ENCODE data around the gene PLXDC1.

DNA sequence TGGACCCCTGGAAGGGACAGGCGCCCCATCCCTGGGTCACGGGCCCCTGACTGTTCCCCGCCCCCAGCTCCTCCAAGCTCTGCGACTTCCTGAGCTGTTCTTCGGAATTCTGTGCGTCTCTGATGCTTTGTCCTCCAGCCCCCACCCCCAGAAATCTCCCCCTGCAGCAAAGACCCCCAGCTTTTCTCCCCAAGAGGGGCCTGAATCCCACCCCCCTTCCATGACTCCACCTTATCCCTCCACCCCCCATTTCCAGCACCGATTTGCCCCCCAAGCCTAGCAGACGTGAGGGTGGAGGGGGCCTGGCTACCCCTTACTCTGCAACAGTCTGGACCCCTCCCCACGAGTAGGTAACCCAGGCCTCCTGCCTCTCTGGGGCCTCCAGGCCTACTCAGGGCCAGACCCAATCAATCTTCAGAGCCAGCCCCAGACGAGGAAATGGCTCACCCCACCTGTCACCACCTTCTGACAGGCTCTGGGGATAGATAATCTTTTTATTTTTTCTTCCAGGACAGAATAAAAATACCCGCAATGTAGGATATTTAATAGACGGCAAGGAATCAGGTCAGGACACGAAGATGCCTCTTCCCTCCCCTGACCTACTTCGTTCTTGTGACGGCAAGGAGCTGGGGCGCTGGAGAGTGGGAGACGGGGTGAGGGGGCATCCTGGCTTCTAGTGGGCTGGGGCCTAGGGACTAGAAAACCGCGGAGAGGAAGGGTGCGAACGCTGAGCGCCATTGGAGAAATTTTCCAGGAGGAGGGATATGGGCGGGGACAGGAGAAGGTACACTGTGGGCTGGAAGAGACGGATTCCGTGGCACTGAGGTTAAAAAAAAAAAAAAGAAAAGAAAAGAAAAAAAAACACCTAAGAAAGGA lies 744 bp upstream of the PLXDC1 start:
- no peak for TF ChIP-seq CTCF (IDR thresholded peaks at IDR 0.05; ENCODE audit: insufficient read depth, low read length)
- TF ChIP-seq SPI1 (IDR thresholded peaks at IDR 0.05; ENCODE audit: borderline replicate concordance, low read depth), result no peak
- TF ChIP-seq POLR2AphosphoS5 (IDR thresholded peaks at IDR 0.05; ENCODE audit: low read depth), result no peak
- TF ChIP-seq, protein P1, sequence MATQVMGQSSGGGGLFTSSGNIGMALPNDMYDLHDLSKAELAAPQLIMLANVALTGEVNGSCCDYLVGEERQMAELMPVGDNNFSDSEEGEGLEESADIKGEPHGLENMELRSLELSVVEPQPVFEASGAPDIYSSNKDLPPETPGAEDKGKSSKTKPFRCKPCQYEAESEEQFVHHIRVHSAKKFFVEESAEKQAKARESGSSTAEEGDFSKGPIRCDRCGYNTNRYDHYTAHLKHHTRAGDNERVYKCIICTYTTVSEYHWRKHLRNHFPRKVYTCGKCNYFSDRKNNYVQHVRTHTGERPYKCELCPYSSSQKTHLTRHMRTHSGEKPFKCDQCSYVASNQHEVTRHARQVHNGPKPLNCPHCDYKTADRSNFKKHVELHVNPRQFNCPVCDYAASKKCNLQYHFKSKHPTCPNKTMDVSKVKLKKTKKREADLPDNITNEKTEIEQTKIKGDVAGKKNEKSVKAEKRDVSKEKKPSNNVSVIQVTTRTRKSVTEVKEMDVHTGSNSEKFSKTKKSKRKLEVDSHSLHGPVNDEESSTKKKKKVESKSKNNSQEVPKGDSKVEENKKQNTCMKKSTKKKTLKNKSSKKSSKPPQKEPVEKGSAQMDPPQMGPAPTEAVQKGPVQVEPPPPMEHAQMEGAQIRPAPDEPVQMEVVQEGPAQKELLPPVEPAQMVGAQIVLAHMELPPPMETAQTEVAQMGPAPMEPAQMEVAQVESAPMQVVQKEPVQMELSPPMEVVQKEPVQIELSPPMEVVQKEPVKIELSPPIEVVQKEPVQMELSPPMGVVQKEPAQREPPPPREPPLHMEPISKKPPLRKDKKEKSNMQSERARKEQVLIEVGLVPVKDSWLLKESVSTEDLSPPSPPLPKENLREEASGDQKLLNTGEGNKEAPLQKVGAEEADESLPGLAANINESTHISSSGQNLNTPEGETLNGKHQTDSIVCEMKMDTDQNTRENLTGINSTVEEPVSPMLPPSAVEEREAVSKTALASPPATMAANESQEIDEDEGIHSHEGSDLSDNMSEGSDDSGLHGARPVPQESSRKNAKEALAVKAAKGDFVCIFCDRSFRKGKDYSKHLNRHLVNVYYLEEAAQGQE (IDR thresholded peaks at IDR 0.05; ENCODE audit: insufficient replicate concordance, low read depth), result no peak
- TF ChIP-seq GABPA (IDR thresholded peaks at IDR 0.05; ENCODE audit: low read depth), result no peak
